GM18508 (cell line): Measurements from ENCODE around the gene HVCN1.
"Not testable (repeated sequence)": the region's sequence is repeated elsewhere in the genome, so short reads cannot be mapped to it uniquely, and the experiment has no call there.

Experiments used
- ATAC-seq: cut with Tn5 transposase; IDR thresholded peaks from one replicate; pipeline ENCODE4 v1.9.1; 2021; ENCODE audit warnings: moderate number of reproducible peaks; ENCODE audit not compliant: insufficient read depth, unreplicated experiment

HVCN1 gene

DNA sequence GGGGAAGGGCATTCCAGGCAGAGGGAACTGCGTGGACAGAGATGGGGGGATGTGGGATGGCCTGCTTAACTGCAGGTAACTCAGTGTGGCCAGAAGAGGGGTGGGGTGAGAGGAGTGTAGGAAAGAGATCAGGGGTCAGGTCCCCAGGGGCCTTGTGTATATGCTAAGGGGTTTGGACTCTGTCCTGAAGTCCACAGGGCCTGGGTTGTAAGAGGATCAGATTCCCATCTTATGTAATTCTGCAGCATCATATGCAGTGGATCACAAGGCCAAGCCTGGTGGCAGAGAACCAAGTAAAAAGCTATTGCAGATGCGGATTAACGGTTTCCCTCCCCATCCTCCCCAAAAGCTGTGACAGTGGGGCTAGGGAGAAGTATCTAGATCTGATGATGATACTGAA lies 66.3 kb downstream of the HVCN1 start:
- no peak for ATAC-seq

DNA sequence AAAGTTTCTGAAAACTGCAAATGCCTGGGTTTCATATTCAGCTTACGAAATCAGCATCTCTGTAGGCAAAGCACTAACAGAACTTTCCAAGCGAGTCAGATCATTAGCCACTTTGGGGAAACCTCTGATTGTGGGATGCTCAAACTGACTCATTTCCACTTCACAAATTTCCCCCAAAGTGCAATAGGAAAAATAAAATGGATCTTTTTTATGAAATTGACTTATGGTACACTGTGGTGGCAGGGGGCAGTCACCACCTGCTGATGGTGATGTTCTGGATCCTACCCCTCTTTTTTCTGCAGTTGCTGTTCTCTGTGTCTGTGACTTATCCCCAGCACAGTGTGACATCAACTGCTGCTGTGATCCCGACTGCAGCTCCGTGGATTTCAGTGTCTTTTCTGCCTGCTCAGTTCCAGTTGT lies 69.4 kb downstream of the HVCN1 start:
- no peak for ATAC-seq

DNA sequence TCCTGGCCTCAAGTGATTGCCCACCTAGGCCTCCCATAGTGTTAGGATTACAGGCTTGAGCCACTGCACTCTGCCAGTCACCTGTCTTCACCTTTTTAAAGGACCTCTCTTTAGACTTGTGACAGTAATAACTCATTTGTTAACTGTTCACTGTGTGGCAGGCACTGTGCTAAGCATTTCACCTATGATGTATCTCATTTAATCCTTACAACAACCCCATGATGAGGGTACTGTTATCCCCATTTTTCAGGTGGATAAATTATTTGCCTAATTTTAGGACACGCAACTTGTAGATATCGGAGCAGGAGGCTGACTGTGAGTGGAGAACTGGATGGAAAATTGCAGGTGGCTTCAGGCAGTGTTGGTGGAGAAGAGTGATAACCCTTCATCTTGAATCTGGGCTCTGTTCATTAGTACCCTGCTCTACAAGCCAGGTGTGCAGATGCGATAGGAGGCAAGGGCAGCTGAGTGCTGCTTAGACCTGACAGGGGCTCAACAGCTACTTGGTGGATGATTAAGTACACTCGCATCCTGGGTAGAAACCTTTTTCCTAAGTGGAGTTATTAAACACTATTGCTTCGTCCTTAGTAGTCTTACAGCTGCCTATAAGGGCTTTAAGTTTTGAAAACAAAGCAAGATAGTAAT lies 72.3 kb downstream of the HVCN1 start:
- no peak for ATAC-seq

DNA sequence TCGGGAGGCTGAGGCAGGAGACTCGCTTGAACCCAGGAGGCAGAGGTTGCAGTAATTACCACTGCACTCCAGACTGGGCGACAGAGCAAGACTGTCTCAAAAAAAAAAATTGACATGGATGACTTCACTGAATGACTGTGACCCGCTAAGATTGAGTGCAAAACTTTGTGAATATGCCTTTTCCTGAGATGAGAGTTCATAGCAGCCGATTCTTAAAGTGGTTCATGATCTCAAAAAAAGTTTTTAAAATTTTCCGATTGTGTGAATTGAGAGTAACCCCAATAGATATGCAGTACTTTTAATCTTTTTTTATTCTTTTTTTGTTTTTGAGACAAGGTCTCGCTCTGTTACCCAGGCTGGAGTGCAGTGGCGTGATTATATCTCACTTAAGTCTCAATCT lies 73.7 kb downstream of the HVCN1 start:
- no peak for ATAC-seq

DNA sequence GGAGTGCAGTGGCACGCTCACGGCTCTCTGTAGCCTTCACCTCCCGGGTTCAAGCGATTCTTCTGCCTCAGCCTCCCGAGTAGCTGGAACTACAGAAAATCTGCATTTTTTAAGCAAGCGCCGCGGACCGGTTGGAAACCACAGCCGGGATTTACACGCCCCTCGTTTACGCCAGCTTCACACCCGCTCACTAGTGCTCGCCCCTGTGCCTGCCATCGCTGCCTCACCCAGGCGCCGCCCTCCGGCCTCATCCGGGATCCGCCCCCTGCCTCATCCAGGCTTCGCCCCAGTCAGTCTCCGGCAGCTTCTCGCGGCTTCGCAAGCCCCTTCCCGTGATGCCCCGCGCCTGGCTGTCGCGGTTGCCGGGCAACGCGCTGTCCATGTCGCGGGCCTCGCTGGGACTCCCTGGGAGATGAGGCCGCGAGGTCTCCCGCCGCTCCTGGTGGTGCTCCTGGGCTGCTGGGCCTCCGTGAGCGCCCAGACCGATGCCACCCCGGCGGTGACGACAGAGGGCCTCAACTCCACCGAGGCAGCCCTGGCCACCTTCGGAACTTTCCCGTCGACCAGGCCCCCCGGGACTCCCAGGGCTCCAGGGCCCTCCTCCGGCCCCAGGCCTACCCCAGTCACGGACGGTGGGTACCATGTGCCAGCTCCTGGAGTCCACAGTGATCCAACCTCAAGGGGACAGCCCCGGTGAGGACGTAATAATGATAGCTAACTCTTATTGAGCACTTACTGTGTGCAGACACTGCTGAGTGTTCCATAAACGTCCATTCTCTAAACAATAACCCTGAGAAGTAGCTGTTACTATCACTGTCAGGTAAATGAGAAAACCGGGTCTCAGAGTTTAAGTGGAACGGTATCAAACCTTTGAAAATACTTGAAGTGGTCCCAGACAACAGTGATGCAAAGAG lies 74.9 kb downstream of the HVCN1 start, which contains the start of gene TCTN1:
TCTN1 (plus strand) TSS at position 359 of the 914 bp plus-strand sequence; CDS start at position 413, 54 bp downstream.
- ATAC-seq, result peak; percentile 48

DNA sequence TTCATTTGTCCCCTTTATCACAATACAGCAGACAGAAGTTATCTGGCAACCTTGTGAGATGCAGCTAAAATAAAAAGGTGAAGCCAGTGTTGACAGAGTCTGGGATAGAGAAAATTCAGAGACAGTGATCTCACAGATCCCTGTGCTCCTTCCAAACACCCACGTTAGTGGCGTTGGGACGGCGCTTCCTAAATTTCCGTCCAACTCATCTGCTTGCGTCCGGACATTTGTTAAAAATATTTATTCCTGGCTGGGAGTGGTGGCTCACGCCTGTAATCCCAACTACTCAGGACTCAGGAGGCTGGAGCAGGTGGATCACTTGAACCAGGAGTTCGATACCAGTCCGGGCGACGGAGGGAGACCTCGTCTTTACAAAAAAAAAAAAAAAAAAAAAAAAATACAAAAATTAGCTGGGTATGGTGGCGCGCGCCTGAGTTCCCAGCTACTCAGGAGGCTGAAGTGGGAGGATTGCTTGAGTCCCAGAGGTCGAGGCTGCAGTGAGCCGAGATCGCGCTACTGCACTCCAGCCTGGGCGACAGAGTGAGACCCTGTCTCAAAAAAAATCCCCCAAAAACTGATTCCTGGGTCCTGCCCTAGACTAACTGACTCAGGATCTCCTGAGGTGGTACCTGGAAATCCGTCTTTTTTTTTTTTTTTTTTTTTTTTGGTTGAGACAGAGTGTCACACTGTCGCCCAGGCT lies 75.7 kb downstream of the HVCN1 start:
- ATAC-seq, result no peak

DNA sequence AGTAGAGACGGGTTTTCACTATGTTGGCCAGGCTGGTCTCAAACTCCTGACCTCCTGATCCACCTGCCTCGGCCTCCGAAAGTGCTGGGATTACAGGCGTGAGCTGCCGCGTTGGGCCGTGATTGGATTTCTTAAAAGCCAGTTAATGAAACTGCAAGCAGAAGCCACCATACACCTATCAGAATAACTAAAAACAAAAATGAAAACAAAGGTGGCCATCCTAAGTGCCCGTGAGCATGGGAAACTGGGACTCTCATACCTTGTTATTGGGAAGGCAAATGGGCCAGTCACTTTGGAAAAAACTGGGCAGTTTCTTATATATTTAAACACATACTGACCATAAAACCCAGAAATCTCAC lies 82.7 kb downstream of the HVCN1 start:
- no peak for ATAC-seq

DNA sequence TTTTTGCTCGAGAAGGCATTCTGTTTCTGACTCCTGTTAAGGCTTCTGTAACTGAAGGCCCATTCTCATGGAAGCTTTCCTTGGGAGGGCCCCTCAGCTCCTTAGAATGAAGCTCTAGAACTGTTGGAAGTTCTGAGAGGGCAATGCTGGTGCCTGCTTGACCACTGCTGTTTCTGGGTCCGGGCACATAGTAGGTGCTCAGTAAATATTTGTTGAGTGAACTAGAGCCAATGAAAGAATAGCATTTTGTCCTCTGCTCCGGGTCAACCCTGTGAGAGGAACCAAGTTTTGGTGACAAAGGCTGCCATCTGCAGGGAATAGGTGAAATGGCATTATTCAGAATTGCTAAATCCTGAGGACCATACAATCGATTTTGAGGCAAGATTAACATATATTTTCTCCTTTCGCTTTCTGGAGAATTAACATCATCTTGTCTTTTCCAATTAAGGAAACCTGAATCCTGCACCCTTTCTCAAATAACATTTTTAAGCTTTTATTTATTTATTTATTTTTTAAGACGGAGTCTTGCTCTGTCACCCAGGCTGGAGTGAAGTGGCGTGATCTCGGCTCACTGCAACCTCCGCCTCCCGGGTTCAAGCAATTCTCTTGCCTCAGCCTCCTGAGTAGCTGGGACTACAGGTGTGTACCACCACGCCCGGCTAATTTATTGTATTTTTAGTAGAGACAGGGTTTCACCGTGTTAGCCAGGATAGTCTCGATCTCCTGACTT lies 86.7 kb downstream of the HVCN1 start:
- not testable (repeated sequence) for ATAC-seq

DNA sequence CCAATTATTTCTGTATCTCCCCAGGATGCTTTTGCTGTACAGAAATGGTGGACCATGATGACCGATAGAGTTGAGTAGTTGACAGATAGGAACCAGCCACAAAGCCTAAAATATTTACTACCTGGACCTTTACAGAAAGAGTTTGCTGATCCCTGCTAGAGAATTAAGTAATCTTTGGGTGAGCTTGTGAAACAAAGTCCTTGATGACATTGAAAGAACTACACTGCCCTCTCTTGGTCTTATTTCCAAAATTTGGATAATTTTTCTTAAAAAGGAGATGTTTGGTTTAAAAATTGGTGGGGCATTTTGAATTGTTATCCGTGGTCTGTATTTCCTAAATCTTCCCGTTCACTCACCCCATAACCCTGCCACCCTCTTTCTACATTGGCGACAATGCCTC lies 88.7 kb downstream of the HVCN1 start:
- no peak for ATAC-seq

DNA sequence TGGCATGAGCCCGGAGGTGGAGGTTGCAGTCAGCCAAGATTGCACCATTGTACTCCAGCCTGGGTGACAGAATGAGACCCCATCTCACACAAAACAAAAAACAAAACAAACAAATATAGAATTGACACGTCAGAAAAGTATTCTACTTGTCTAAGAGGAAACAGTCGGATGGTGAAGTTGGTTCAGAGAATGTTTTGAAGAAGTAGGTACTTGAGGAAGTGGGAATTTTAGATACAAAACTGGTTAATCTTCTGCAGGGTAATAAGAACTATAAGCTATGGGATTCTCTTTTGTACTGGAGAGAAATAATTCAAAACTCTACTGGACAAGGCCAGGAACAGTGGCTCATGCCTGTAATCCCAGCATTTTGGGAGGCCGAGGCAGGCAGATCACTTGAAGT lies 89.6 kb downstream of the HVCN1 start:
- ATAC-seq, result no peak
